Keratinocyte (primary cell): ENCODE measurements around the gene MCM5.

Source experiments
- CTCF ChIP-seq, 3 experiments: IDR thresholded peaks in 1 of 3; conservative IDR thresholded peaks in 1 of 3; optimal IDR thresholded peaks in 1 of 3; 2 replicates in 2 of 3; 3 replicates in 1 of 3; pipeline versions ENCODE3 to v1.5.1; 2011; ENCODE audit warnings: low read length in 3 of 3, mild to moderate bottlenecking in 3 of 3, moderate library complexity in 2 of 3, control low read depth in 1 of 3, inconsistent platforms in 1 of 3; ENCODE audit not compliant: insufficient read depth in 2 of 3; ENCODE audit errors: extremely low read depth in 1 of 3
- EZH2 ChIP-seq: IDR thresholded peaks from one replicate; pipeline ENCODE4 v1.6.1; 2012; ENCODE audit warnings: inconsistent platforms, mild to moderate bottlenecking, low read length, moderate library complexity

- TF ChIP-seq CTCF (optimal IDR thresholded peaks at IDR 0.05 in 1 of 3, IDR thresholded peaks at IDR 0.05 in 1 of 3, conservative IDR thresholded peaks at IDR 0.05 in 1 of 3; ENCODE audit: extremely low read depth in 1 of 3, insufficient read depth in 2 of 3, low read length in 3 of 3) = no peak
- no peak for TF ChIP-seq EZH2
Measured at GRCh38 chr22:35425971-35426800, 26.2 kb downstream of the MCM5 start.
